DMS 273 (cell line): ENCODE measurements around the gene ORC6.
"Not testable (repeated sequence)": the region's sequence is repeated elsewhere in the genome, so short reads cannot be mapped to it uniquely, and the experiment has no call there.

Experiments
- DNase-seq: peaks from one replicate; lab custom pipeline; 2025; ENCODE audit not compliant: unreplicated experiment; lab: John Stamatoyannopoulos, UW

Gene ORC6

DNA sequence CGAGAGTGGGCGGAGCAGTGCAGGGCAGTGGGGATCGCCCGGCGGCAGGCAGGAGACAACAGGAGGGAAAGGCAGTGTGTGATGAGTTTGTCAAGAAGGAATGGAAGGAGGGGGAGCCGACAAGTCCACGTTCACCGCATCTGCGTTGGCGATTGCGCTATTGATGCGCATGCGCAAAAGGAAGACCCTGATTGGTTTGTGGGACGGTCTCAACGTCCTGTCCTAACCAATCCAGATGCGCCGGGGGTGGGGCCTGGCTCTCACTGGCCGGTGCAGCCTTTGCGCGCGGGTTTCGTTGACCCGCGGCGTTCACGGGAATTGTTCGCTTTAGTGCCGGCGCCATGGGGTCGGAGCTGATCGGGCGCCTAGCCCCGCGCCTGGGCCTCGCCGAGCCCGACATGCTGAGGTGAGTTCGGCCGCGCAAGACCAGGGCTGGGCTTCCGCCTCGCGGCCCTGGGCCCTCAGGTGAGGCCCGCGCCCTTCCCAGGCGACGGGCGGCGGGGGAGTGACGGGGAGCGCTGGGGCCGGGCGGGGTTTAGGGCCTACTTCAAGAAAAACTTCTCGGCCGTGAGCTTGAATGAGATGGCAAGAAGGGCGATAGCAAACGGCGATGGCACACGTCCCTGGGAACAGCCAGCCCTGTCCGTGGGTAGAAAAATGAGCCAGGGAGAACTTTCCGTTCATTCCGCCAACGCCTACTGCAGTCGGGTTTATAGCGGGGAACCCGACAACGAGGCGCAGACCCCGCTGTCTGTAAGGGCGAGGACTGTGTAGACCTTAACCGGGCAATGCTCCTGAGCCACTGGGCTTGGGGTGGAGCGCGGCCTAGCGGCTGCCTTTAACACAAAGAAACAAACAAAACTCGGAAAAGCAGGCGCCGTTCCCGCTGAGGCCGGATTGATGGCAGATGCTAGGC, at the start of gene ORC6:
Gene ORC6, plus strand, starts transcription at position 295 of the 916 bp plus-strand sequence. Its CDS starts 47 bp downstream, at position 342.
- DNase-seq = peak; percentile 99

GRCh38 chr16:46648656-46649055, 40.8 kb upstream of the ORC6 start:
- DNase-seq = peak; percentile 16

DNA sequence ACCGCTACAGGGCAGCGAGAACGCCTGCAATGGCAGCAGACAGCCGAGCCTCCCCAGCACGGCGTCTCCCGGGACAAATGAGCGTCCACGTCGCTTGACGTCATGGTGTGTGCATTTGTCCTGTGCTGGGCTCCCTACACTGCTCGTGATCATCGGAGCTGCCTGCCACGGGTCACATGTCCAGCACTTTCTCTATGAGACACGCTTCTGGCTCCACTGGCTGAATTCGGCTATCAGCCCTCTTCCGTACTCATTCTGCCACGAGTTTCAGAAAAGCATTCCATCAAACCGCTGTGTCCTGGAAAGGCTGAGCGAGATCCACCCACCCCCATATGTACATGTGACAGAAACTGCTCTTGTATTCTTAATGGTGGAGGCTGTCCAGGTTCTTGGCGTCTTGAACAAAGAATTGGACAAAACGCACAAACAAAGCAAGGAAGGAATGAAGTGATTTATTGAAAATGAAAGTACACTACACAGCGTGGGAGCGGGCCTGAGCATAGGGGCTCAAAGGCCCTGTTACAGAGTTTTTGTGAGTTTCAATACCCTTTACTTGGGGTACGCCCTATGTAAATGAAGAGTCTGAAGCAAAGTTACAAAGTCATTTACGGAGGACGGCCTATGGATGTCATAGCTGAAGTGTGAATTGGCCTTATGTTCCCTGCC, 39.7 kb upstream of the ORC6 start:
- DNase-seq = no peak

GRCh38 chr16:46650254-46650623, 39.2 kb upstream of the ORC6 start:
- DNase-seq = peak; percentile 71

DNA sequence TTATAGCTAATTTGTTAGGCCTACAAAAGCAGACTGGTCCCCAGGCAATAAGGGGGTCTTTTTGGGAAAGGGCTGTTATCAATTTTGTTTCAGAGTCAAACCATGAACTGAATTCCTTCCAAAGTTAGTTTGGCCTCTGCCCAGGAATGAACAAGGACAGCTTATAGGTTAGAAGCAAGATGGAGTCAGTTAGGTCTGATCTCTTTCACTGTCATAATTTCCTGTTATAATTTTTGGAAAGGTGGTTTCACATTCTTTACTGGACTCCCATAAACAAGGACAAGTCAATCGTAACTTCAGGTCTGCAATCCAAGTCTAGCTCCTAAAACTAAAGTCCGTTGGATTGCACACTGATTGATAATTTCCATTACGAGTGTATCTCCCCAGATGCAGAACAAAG, 38.2 kb upstream of the ORC6 start:
- no peak for DNase-seq

- peak; percentile 41 for DNase-seq
Measured at GRCh38 chr16:46658925-46659324, 30.5 kb upstream of the ORC6 start.

- DNase-seq = no peak
Measured at GRCh38 chr16:46662123-46662522, 27.3 kb upstream of the ORC6 start.

DNA sequence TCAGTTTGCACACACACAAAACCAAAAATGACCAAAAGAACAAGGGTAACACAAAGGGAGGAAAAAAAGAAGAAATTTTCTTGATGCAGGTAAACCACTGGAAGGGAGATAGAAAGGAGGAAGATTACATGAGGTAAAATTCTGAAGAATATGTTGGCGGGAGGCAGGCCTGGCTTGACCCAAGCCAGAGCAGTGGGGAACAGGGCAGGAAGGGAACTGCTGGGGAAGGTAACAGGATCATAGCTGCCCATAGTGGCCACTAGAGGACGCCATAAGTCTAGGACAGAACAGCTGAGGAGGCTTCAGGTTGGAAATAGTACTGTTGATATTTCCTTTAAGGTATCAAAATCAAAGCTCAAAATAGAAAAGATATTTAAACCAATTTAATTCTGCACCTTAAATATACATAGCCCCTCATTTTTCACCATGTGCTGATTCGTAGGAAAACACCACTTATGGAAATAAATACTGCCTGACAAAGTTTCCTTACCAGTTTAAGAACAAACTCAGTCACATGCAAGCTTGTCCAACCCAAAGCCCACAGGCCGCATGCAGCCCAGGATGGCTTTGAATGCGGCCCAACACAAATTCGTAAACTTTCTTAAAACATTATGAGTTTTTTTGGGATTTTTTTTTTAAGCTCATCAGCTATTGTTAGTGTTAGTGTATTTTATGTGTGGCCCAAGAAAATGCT, 16.0 kb upstream of the ORC6 start:
- DNase-seq = peak; percentile 81

GRCh38 chr16:46677943-46678342, 11.5 kb upstream of the ORC6 start:
- DNase-seq = not testable (repeated sequence)

- not testable (repeated sequence) for DNase-seq
Measured at GRCh38 chr16:46681867-46682266, 7.6 kb upstream of the ORC6 start.

DNA sequence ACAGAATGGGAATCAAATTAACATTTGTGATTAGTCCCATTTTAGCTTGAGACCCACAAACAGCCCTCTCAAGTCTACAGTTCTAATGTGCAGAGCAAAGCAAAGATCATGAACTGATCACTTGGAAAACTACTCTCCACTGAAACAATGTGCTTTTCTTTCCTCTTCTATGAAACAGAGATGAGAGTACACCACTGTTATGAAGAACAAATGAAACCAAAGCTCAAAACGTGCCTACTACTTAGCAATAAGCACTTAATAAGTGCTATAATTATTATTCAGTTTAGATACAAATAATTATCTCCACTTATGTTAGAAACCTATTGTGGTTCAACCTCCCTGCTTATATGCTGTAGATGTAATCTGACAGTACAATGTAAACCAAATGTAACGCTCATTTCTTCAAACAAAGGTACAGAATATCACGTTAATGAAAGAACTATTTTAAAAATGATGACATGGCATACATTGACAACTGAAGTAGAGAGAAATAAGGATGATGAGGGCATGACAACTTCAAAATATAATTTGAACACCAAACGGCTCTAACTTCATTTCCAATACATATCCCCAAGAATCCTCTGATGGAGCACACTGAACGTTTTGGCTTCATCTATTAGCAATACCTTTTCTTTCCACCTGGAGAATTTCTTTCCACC, 2.5 kb upstream of the ORC6 start:
- DNase-seq = no peak

DNA sequence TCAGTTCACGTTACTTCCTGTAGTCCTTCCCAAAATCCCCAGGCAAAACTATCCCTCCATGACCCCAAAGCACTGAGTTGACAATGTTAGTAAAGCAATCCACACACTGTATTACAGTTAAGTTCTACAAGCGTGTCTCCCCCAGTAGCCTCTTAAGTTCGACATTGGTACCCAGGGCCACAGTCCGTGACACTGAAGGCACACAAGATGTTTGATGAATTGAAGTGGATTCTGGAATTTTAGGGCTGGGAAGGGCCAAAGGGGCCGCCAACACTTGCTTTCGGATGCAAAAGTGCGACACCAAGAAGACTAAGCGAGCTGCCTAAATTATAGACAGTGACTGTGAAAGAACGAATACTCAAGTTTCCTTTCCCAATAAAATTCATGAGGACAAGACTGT, 2.0 kb upstream of the ORC6 start:
- DNase-seq = no peak

GRCh38 chr16:46688101-46688653, 1.3 kb upstream of the ORC6 start:
- DNase-seq = no peak

DNA sequence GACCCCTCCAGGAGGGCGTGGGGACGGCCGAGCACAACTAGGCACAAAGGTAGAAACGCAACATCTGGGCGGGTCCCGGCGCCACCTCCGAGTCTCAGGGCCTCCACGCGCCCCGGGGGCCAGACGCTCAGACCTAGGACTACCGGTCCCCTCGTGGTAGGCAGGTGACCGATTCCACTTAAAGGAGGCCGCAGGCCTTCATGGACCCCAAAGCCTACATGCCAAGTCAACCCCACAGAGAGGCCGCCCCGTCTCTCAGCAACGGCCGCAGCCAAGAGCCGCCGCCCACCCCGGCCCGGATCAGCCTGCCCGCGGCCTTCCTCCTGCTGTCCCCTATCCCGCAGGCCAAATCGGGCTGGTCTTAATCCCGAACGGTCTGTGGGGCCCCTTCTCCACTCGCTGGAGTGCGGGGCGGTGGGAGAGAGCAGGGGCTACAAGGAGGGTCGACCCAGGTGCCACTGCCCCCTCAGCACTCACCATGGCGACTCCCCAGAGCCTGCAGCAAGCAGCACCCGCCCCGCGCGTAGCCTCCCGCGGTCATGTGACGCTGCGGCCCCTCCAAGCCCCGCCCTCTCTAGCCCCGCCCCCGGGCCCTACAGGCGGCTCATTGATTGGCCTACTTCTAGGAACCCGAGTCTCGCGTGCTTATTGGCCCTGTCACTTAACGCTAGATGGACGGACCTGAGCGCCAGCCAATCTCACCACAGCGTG, 650 bp upstream of the ORC6 start, which contains the start of gene VPS35:
Gene VPS35, minus strand, starts transcription at position 525 of the 711 bp plus-strand sequence. Its CDS starts 45 bp downstream, at position 480.
- DNase-seq = peak; percentile 99

DNA sequence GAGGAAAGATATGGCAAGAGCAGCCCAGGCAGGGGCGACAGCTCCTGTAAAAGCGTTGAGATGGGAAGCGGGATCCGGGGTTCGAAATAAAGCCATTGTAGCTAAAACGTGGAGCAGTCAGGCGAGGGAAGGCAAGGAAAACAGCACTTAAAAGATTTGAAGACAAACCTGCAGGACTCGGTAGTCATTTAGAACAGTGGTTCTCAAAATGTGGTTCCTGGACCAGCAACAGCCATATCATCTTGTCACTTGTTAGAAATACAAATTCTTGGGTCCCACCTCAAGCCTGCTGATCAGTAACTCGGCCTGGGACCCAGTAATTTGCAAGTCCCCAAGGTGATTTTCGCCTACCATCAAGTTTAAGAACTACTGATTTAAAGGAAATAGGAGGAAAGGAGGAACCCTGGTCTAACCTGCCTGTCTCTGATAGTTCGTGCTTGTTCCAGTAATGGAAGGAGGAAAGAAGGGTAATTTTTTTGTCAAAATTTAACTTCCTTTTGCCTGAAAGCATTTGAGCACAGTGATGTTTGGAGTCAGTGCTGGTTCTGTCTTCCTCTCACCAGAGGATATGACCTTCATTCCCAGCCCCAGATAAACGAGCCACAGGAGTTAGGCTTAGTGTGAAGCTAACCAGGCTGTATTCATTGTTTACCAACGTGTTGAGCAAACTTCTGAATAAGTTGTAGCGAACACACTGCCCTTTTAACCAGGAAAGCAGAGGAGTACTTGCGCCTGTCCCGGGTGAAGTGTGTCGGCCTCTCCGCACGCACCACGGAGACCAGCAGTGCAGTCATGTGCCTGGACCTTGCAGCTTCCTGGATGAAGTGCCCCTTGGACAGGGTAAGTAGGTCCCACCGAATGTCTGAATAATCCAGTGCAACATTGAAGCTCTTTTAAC, 1.1 kb downstream of the ORC6 start:
- no peak for DNase-seq

GRCh38 chr16:46691726-46692125, 2.3 kb downstream of the ORC6 start:
- DNase-seq = no peak

DNA sequence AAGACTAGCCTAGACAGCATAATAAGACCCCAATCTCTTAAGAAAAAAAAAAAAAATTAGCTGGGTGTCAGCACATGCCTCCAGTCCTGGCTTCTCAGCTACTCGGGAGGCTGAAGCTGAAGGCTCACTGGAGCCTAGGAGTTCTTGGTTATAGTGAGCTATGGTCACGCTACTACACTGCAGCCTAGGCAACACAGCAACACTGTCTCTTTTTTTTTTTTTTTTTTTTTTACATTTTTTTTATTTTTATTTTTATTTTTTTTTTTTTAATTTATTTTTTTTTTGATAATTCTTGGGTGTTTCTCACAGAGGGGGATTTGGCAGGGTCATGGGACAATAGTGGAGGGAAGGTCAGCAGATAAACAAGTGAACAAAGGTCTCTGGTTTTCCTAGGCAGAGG, 4.1 kb downstream of the ORC6 start:
- DNase-seq = no peak

DNA sequence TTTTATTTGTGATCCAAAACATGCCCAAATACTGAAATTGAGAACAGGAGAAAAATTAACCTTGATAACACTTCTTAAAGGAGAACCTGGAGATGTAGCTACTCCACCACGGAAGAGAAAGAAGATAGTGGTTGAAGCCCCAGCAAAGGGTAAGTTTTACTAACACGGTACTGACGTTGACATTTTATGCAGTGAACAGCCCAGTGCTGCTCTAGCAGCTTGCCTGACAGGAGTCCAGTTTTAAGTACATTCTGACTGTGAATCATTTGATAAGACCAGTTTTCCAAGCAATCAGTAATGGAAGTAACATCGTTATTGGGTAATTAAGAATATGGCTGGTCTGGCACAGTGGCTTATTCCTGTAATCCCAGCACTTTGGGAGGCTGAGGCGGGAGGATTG, 6.5 kb downstream of the ORC6 start:
- DNase-seq = no peak

DNA sequence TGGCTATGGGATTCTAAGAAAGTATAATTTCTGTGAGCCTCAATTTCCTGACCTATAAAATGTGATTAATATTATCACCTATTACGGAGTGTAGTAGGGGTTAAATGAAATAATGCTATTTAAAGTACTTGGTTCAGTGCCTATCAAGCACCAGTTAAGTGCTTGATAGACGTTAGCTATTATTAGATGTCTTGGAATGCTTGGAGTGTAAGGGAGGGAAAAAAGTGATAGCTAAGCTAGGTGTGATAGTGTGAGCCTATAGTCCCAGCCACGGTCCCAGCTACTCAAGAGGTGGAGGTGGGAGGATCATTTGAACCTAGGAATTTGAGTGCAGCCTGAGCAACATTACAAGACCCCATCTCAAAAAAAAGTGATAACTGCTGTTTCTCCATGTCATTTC, 7.5 kb downstream of the ORC6 start:
- DNase-seq = no peak
